HG03060 (cell line): Measurements from ENCODE around the gene ZFYVE19.

ENCODE experiments used
- ATAC-seq: cut with Tn5 transposase; IDR thresholded peaks from one replicate; pipeline ENCODE4 v1.9.1; 2021; ENCODE audit warnings: low read depth, moderate number of reproducible peaks; ENCODE audit not compliant: unreplicated experiment

Gene ZFYVE19

GRCh38 chr15:40775007-40775406, 31.9 kb upstream of the ZFYVE19 start:
- ATAC-seq, result no peak

- no peak for ATAC-seq
Observed at GRCh38 chr15:40775740-40776536, 31.0 kb upstream of the ZFYVE19 start.

GRCh38 chr15:40776537-40777141, 30.2 kb upstream of the ZFYVE19 start:
- ATAC-seq, result no peak

GRCh38 chr15:40782609-40783227, 24.2 kb upstream of the ZFYVE19 start:
- no peak for ATAC-seq

GRCh38 chr15:40785164-40785563, 21.7 kb upstream of the ZFYVE19 start:
- ATAC-seq, result no peak

GRCh38 chr15:40785814-40786213, 21.1 kb upstream of the ZFYVE19 start:
- ATAC-seq, result no peak

- ATAC-seq, result no peak
Observed at GRCh38 chr15:40787344-40787841, 19.5 kb upstream of the ZFYVE19 start.

GRCh38 chr15:40787991-40788390, 18.9 kb upstream of the ZFYVE19 start:
- no peak for ATAC-seq

- no peak for ATAC-seq
Observed at GRCh38 chr15:40789119-40789518, 17.8 kb upstream of the ZFYVE19 start.

- no peak for ATAC-seq
Observed at GRCh38 chr15:40789999-40790398, 16.9 kb upstream of the ZFYVE19 start.

GRCh38 chr15:40790718-40791117, 16.2 kb upstream of the ZFYVE19 start:
- ATAC-seq, result no peak

GRCh38 chr15:40792394-40792793, 14.5 kb upstream of the ZFYVE19 start:
- no peak for ATAC-seq

- ATAC-seq, result no peak
Observed at GRCh38 chr15:40793216-40793989, 13.5 kb upstream of the ZFYVE19 start.

GRCh38 chr15:40796041-40796440, 10.8 kb upstream of the ZFYVE19 start:
- ATAC-seq, result no peak

GRCh38 chr15:40796512-40796911, 10.4 kb upstream of the ZFYVE19 start:
- ATAC-seq, result no peak

GRCh38 chr15:40799523-40799922, 7.4 kb upstream of the ZFYVE19 start:
- ATAC-seq, result no peak

GRCh38 chr15:40803076-40803475, 3.8 kb upstream of the ZFYVE19 start:
- no peak for ATAC-seq

GRCh38 chr15:40803688-40804087, 3.2 kb upstream of the ZFYVE19 start:
- ATAC-seq, result no peak

- ATAC-seq, result no peak
Observed at GRCh38 chr15:40806672-40807027, 239 bp upstream of the ZFYVE19 start.

GRCh38 chr15:40807888-40808461, 1.1 kb downstream of the ZFYVE19 start:
- no peak for ATAC-seq
